K562 (cell line): ENCODE data around the gene ILKAP. TPM values are rescaled to one million over a fixed set of nuclear protein-coding genes. Genes with fewer than 3 reads are reported as not detected.
A peak's percentile ranks its signal among the peaks of the same experiment; 100 is the strongest.

Experiments
- ATAC-seq: fragments of 200-7000 bp; cut with Tn5 transposase; 3 replicates; pipeline ENCODE4 v1.9.1; 2020; ENCODE audit warnings: moderate library complexity
- BruUV-seq: library from RNA; stranded (reverse); fragments of 400-500 nt; replicated peaks from 2 replicates; lab custom pipeline; 2021; lab: Mats Ljungman, UMichigan
- CTCF ChIA-PET: fragments of 300-600 bp; formaldehyde crosslinking; extraction: SDS; loops from one replicate; lab custom pipeline; 2021; ENCODE audit warnings: low intra/inter-chr PET ratio; lab: Yijun Ruan, JAX
- POLR2A ChIA-PET: fragments of 300-600, 350-650 bp; sonication (Branson Sonifier 250); formaldehyde crosslinking; extraction: SDS; loops from one replicate; lab custom pipeline; 2021; ENCODE audit warnings: antibody characterized with exemption, inconsistent platforms; lab: Yijun Ruan, JAX
- DNase-seq, 4 experiments: peaks; one replicate each; pipeline versions ENCODE4 v3.0.0 to v3.0.0-alpha.2; 2011 to 2018; ENCODE audit warnings: low spot score in 3 of 4, mixed read lengths in 3 of 4; ENCODE audit errors: extremely low read depth in 1 of 4
- FAIRE-seq: peaks from 2 replicates; lab custom pipeline; 2011; peaks lifted over from hg19 to GRCh38; lab: Jason Lieb, UNC
- H2AFZ ChIP-seq: 2 replicates; pipeline ENCODE4 v1.6.0; 2011; ENCODE audit warnings: low read depth, low read length, control low read depth, inconsistent platforms
- H3K27ac ChIP-seq: fragments of 200-600 bp; 3 replicates; pipeline ENCODE4 v1.8.0; 2011; ENCODE audit warnings: low read depth, mild to moderate bottlenecking, control low read depth, inconsistent platforms, low read length, moderate library complexity, mixed read lengths; ENCODE audit errors: extremely low read depth
- H3K27me3 ChIP-seq, 2 experiments: fragments of 300-600 bp in 1 of 2; 2 replicates in 1 of 2; 3 replicates in 1 of 2; pipeline versions ENCODE4 v1.6.0 to v1.8.0; 2011; ENCODE audit warnings: inconsistent platforms in 2 of 2, low read length in 2 of 2, mild to moderate bottlenecking in 1 of 2, mixed read lengths in 1 of 2, moderate library complexity in 1 of 2; ENCODE audit not compliant: control insufficient read depth in 2 of 2, insufficient read depth in 2 of 2
- H3K36me3 ChIP-seq: fragments of 300-600 bp; 3 replicates; pipeline ENCODE4 v1.8.0; 2011; ENCODE audit warnings: mild to moderate bottlenecking, low read length, inconsistent platforms; ENCODE audit not compliant: control insufficient read depth, insufficient read depth
- H3K4me1 ChIP-seq, 2 experiments: fragments of 200-600 bp in 1 of 2; replicated peaks in 1 of 2; 2 replicates in 1 of 2; 3 replicates in 1 of 2; pipeline versions ENCODE4 v1.5.1 to v1.8.0; 2011; ENCODE audit warnings: inconsistent platforms in 2 of 2, low read length in 2 of 2, mild to moderate bottlenecking in 1 of 2, mixed read lengths in 1 of 2, moderate library complexity in 1 of 2; ENCODE audit not compliant: control insufficient read depth in 2 of 2, insufficient read depth in 2 of 2
- H3K4me2 ChIP-seq: 2 replicates; pipeline ENCODE4 v1.6.1; 2011; ENCODE audit warnings: low read length, control low read depth, inconsistent platforms, mixed read lengths; ENCODE audit not compliant: insufficient read depth
- H3K4me3 ChIP-seq: fragments of 200-600 bp; sonication (generic), shearing (Covaris generic); 2 replicates; pipeline ENCODE4 v1.5.1; 2016; ENCODE audit warnings: control low read depth, inconsistent platforms
- H3K79me2 ChIP-seq: fragments of 200-600 bp; 3 replicates; pipeline ENCODE4 v1.8.0; 2011; ENCODE audit warnings: low read length, inconsistent platforms; ENCODE audit not compliant: control insufficient read depth, insufficient read depth
- H3K9ac ChIP-seq, 2 experiments: 2 replicates each; pipeline versions ENCODE4 v1.6.0 to v1.6.1; 2011; ENCODE audit warnings: low read depth in 2 of 2, low read length in 2 of 2, control low read depth in 1 of 2, inconsistent platforms in 1 of 2, mild to moderate bottlenecking in 1 of 2, mixed read lengths in 1 of 2; ENCODE audit not compliant: insufficient read depth in 1 of 2
- H3K9me1 ChIP-seq: one replicate; pipeline ENCODE4 v1.6.0; 2011; ENCODE audit warnings: inconsistent platforms, mild to moderate bottlenecking, low read length, moderate library complexity; ENCODE audit not compliant: control insufficient read depth, insufficient read depth
- H3K9me3 ChIP-seq: replicated peaks from 2 replicates; pipeline ENCODE4 v1.5.1; 2011; ENCODE audit warnings: low read depth, low read length, inconsistent platforms; ENCODE audit not compliant: control insufficient read depth, insufficient read depth
- H4K20me1 ChIP-seq: replicated peaks from 2 replicates; pipeline ENCODE4 v1.6.1; 2011; ENCODE audit warnings: low read length, inconsistent platforms, mixed read lengths; ENCODE audit not compliant: control insufficient read depth, insufficient read depth
- ATF4 ChIP-seq: fragments of 450-650 bp; formaldehyde crosslinking; IDR thresholded peaks from 2 replicates; pipeline ENCODE4 v1.4.0; 2022; ENCODE audit warnings: mild to moderate bottlenecking, moderate library complexity
- BCOR ChIP-seq: fragments of 450-650 bp; IDR thresholded peaks from 2 replicates; pipeline ENCODE4 v1.6.1; 2016
- C11orf30 ChIP-seq: fragments of 450-650 bp; IDR thresholded peaks from 2 replicates; pipeline ENCODE4 v1.6.1; 2016; ENCODE audit warnings: low read depth, mild to moderate bottlenecking
- CBFA2T3 ChIP-seq: fragments of 450-650 bp; IDR thresholded peaks from 2 replicates; pipeline ENCODE4 v1.6.1; 2017
- DIDO1 ChIP-seq: fragments of 450-650 bp; IDR thresholded peaks from 2 replicates; pipeline ENCODE4 v1.6.1; 2016; ENCODE audit warnings: low read depth, missing biosample characterization, missing genetic modification characterization
- ELF2 ChIP-seq: fragments of 250-450 bp; sonication (Bioruptor Pico); IDR thresholded peaks from 2 replicates; pipeline ENCODE4 v1.5.0; 2021; ENCODE audit warnings: mild to moderate bottlenecking
- HEY1 ChIP-seq: fragments of 250-450 bp; sonication (Bioruptor Pico); IDR thresholded peaks from 2 replicates; pipeline ENCODE4 v1.5.0; 2020; ENCODE audit warnings: mild to moderate bottlenecking, moderate library complexity, borderline replicate concordance
- HIVEP1 ChIP-seq: fragments of 250-450 bp; sonication (Bioruptor Pico); IDR thresholded peaks from 2 replicates; pipeline ENCODE4 v1.4.0; 2020; ENCODE audit warnings: mild to moderate bottlenecking
- MAFF ChIP-seq: IDR thresholded peaks from 2 replicates; pipeline ENCODE4 v1.6.1; 2012; ENCODE audit warnings: low read length, improper control_type of control experiment
- MAFK ChIP-seq: IDR thresholded peaks from 2 replicates; pipeline ENCODE4 v1.6.1; 2011; ENCODE audit warnings: low read length, improper control_type of control experiment
- MCM2 ChIP-seq: fragments of 450-650 bp; IDR thresholded peaks from 2 replicates; pipeline ENCODE4 v1.6.1; 2017; ENCODE audit warnings: low read depth, mild to moderate bottlenecking
- MEF2A ChIP-seq: IDR thresholded peaks from 2 replicates; pipeline ENCODE4 v1.6.1; 2011; ENCODE audit warnings: low read depth, mild to moderate bottlenecking, low read length, moderate library complexity; ENCODE audit not compliant: control insufficient read depth
- MIER1 ChIP-seq: fragments of 450-650 bp; IDR thresholded peaks from 2 replicates; pipeline ENCODE4 v1.6.1; 2016; ENCODE audit warnings: antibody characterized with exemption, mild to moderate bottlenecking, low read depth
- MTA1 ChIP-seq: fragments of 450-650 bp; IDR thresholded peaks from 2 replicates; pipeline ENCODE4 v1.6.1; 2017; ENCODE audit warnings: borderline replicate concordance
- NFRKB ChIP-seq: fragments of 450-650 bp; IDR thresholded peaks from 2 replicates; pipeline ENCODE4 v1.6.1; 2016; ENCODE audit warnings: low read depth
- TAF9B ChIP-seq: fragments of 450-650 bp; IDR thresholded peaks from 2 replicates; pipeline ENCODE4 v1.6.1; 2018; ENCODE audit warnings: mild to moderate bottlenecking; ENCODE audit not compliant: partially characterized antibody
- TCF3 ChIP-seq: sonication (generic); formaldehyde crosslinking; IDR thresholded peaks from 2 replicates; pipeline ENCODE4 v1.4.0; 2020; ENCODE audit warnings: mild to moderate bottlenecking, missing genetic modification reagents
- TEAD2 ChIP-seq: fragments of 450-650 bp; IDR thresholded peaks from 2 replicates; pipeline ENCODE4 v1.6.1; 2016; ENCODE audit warnings: missing genetic modification characterization, control low read depth, missing compliant biosample characterization
- TRIM28 ChIP-seq: fragments of 450-650 bp; IDR thresholded peaks from 2 replicates; pipeline ENCODE4 v1.6.1; 2017
- ZNF316 ChIP-seq: fragments of 450-650 bp; IDR thresholded peaks from 2 replicates; pipeline ENCODE4 v1.6.1; 2016
- ZNF324 ChIP-seq: fragments of 250-450 bp; sonication (Bioruptor Pico); IDR thresholded peaks from 2 replicates; pipeline ENCODE4 v1.4.0; 2020; ENCODE audit warnings: mild to moderate bottlenecking
- ZNF347 ChIP-seq: fragments of 450-650 bp; formaldehyde crosslinking; IDR thresholded peaks from 2 replicates; pipeline ENCODE4 v1.4.0; 2020; ENCODE audit warnings: low read depth, mild to moderate bottlenecking, moderate library complexity
- ZNF778 ChIP-seq: fragments of 450-650 bp; formaldehyde crosslinking; IDR thresholded peaks from 2 replicates; pipeline ENCODE4 v1.4.0; 2020; ENCODE audit warnings: mild to moderate bottlenecking, moderate library complexity
- WGBS: fragments of 100-300 bp; shearing (Covaris generic); methylation state at CpG from one replicate; pipeline ENCODE4 v1.1.6; 2016; ENCODE audit warnings: low coverage, mixed read lengths; ENCODE audit not compliant: insufficient coverage; ENCODE audit errors: missing lambda C conversion rate; 5-methylcytosine and 5-hydroxymethylcytosine counted together
- in situ Hi-C: fragments of 300-500 bp; cut with MboI; formaldehyde crosslinking; loops from 4 replicates; pipeline ENCODE4 v1.15.0; 2018; ENCODE audit warnings: inconsistent platforms, mixed read lengths
- intact Hi-C: fragments of 100-400 bp; cut with micrococcal nuclease; formaldehyde crosslinking; loops from 2 replicates; pipeline ENCODE4 v1.14.2; 2022
- polyA plus RNA-seq, 8 experiments: library from polyadenylated mRNA; depleted of rRNA in 4 of 8; stranded (reverse) in 5 of 8; unstranded in 3 of 8; fragments of >200 nt; fragmentation: Nextera tagmentation in 2 of 8; fragmentation: Illumina TruSeq in 1 of 8; extraction: Ambion mirVana in 2 of 8; extraction: Trizol in 1 of 8; gene quantifications; 2 replicates each; pipeline versions ENCODE4 v1.2.1 to v1.2.3, GENCODE V29; 2011 to 2014; ENCODE audit warnings: inconsistent platforms in 1 of 8, missing spikeins in 1 of 8
- total RNA-seq, 7 experiments: library from RNA; depleted of rRNA in 6 of 7; stranded (reverse); fragments of >200 nt in 6 of 7; fragmentation: Illumina TruSeq in 2 of 7; extraction: Trizol in 2 of 7; gene quantifications; 2 replicates each; pipeline versions ENCODE4 v1.2.1 to v1.2.3, GENCODE V29; 2011 to 2021; ENCODE audit warnings: low replicate concordance in 1 of 7

The ILKAP gene
- total and polyA plus RNA-seq, 9 of the 15 experiments (the other 6 are each of a cell fraction or from before 2014, with no cell fraction given), result 3.1 to 43.9 (median 20.7) TPM

GRCh38 chr2:238190445-238190844 lies 13.1 kb downstream of the ILKAP start (continued):
- no peak for TF ChIP-seq ZNF324 (CRISPR knock-in tag)

DNA sequence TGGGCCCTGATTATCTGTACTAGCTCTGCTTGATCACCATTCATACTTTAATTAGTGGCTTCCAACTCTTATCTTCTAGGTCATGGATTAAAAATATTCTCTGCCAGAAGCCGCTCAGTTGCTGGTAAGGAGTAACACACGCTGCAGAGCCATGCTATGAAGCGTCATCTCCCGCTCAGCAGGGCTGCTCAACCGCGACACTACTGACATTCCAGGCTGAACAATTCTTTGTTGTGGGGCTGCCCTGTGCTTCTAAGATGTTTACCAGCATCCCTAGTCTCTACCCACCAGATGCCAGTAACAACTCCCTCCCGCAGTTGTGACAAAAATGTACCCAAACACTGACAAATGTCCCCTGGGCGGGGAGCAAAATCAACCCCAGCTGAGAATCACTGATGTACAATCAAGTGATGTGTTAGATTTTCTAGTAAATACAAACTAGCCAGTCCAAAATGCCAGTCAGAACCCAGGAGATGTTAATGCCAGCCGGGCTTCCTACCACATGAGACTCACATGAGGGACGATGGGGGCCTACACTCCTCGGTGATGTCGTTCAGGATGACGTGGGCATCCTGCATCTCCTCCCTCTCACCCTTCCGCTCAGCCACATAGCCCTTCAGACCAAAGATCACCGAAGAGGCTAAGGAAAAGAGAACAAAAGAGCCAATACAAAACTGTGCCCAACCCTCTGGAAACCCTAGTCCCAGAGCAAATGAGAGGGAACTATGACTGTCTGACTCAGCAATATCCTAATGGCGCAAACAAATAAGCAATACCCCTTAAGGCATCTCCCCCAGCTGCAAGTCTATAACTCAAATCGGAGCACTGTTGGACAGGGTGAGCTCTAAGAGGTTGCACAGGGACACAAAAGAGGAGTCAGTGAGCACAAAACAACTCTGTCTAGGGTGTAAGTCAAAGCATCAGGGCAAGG lies 15.6 kb downstream of the ILKAP start:
- CTCF ChIA-PET, result no interaction called here
- no peaks in the 10 kb centered on the region for H3K79me2 ChIP-seq
- H2AFZ ChIP-seq, result no peak overlapping the region
- POLR2A ChIA-PET, result interaction anchor here (0.6 to 1.1 kb wide), 3 partner anchors 11 to 158 kb away, joined by 3 to 4 read pairs (median 3); no protein-coding TSS in a partner anchor
- intact Hi-C loops, result no loop called here
- no peaks in the 10 kb centered on the region for H3K9me1 ChIP-seq
- DNase-seq (no peak), ATAC-seq (no peak), FAIRE-seq (no peak)
- H3K36me3 ChIP-seq, result peaks cover 81% of the 10 kb centered on the region
- H3K27me3 ChIP-seq, result no peaks in the 10 kb centered on the region
- H3K4me1 ChIP-seq, result no peaks in the 10 kb centered on the region
- no peak for TF ChIP-seq ZNF324 (CRISPR knock-in tag)
- no peak for TF ChIP-seq NFRKB
- TF ChIP-seq TCF3 (CRISPR knock-in tag), result no peak
- no peak for TF ChIP-seq MCM2
- TF ChIP-seq TEAD2 (tag), result no peak
- TF ChIP-seq ZNF316, result peak; percentile 62
- no peak for TF ChIP-seq ELF2 (CRISPR knock-in tag)
- no peak for TF ChIP-seq ZNF347
- no peak for TF ChIP-seq DIDO1 (tag)
- TF ChIP-seq TRIM28, result no peak
- TF ChIP-seq MAFK, result 0 out of 2 replicates have a peak, but pooled peaks have one; percentile 24
- TF ChIP-seq MIER1, result no peak
- TF ChIP-seq MEF2A, result no peak
- TF ChIP-seq BCOR, result no peak
- TF ChIP-seq HEY1, result no peak
- no peak for TF ChIP-seq TAF9B
- TF ChIP-seq HIVEP1 (CRISPR knock-in tag), result no peak
- no peak for TF ChIP-seq ATF4 (CRISPR knock-in tag)
- TF ChIP-seq MTA1, result no peak
- TF ChIP-seq C11orf30, result 0 out of 2 replicates have a peak, but pooled peaks have one; percentile 12
- TF ChIP-seq ZNF778, result no peak
- TF ChIP-seq MAFF, result 0 out of 2 replicates have a peak, but pooled peaks have one; percentile 11
- no peak for TF ChIP-seq CBFA2T3
- in situ Hi-C loops, result no loop called here
- no TSS peak for BruUV-seq
- no peak overlapping the region for H3K9ac ChIP-seq
- H4K20me1 ChIP-seq, result no peaks in the 10 kb centered on the region
- no peak overlapping the region for H3K4me2 ChIP-seq
- H3K9me3 ChIP-seq, result no peaks in the 10 kb centered on the region
- H3K4me3 ChIP-seq, result no peak overlapping the region
- WGBS, result 96% methylated on average over 16 of the region's 17 CpGs
- H3K27ac ChIP-seq, result no peak overlapping the region
